AG09319 (cell line): ENCODE data around the gene SERPINE3.

Source experiments
- DNase-seq: peaks from one replicate; pipeline ENCODE4 v3.0.0-alpha.2; 2010; ENCODE audit warnings: low read depth; ENCODE audit errors: extremely low read depth
- CTCF ChIP-seq: IDR thresholded peaks from 2 replicates; pipeline ENCODE4 v1.5.1; 2011; ENCODE audit warnings: low read depth, mild to moderate bottlenecking, inconsistent platforms, low read length, moderate library complexity

The SERPINE3 gene

DNA sequence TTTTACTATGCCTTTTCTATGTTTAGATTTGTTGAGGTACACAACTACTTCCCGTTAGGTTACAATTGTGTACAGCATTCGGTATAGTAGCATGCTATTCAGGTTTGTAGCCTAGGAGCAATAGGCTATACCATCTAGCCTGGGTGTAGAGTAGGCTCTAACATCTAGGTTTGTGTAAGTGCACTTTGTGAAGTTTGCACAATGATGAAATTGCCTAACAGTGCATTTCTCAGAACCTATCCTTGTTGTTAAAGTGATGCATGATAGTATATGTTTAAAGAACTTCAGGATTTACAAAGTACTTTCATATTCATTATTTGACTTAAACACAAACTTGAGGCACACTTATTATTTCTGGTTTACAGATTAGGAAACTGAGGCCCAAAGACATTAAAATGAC is 11.5 kb upstream of the SERPINE3 start:
- no peak for DNase-seq
- TF ChIP-seq CTCF: no peak

DNA sequence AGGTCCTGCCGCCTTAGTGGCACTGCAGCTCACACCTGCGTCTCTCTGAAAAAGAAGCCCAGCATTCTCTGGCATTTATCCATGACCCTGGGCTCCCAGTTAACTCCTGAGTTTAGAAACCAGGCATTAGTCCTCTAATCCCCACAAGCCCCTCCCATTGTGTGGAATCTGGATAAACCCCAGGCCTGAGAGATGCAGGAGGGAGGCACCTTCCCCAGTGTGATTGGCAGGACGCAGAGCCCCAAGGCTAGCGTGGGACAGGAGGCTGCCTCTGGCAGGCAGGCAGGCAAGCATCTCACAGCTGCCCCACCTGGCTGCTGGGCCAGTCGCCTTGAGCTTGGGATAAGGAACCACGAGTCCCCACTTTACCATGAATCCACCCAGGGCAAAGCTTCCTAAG is 11.0 kb upstream of the SERPINE3 start:
- DNase-seq: no peak
- no peak for TF ChIP-seq CTCF

DNA sequence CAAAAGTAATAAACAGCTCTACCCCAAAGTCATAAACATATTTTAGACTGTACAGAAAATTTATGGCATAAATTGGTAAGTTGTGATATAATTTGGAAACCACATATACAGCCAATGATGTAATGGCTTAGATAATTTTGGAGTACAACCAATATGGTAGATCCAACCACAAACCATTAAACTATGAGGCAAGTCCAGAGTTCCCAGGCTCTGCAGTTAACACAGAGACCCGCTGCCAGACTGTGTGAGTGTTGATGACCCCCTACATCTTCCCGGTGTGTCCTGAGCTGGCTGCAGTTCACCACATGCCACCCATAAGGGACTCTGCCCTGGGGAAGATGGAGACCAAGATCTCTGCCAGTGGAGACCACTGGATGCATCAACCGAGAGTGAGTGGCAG is 9.9 kb upstream of the SERPINE3 start:
- no peak for TF ChIP-seq CTCF
- DNase-seq: no peak

GRCh38 chr13:51330791-51331190 is 8.7 kb upstream of the SERPINE3 start:
- no peak for DNase-seq
- TF ChIP-seq CTCF: no peak

- no peak for DNase-seq
Observed at GRCh38 chr13:51331354-51331861, 8.1 kb upstream of the SERPINE3 start.

GRCh38 chr13:51332566-51333361 is 6.7 kb upstream of the SERPINE3 start:
- TF ChIP-seq CTCF: no peak

More at GRCh38 chr13:51331354-51331861, 8.1 kb upstream of the SERPINE3 start:
- TF ChIP-seq CTCF: no peak

GRCh38 chr13:51333421-51333820 is 6.1 kb upstream of the SERPINE3 start:
- DNase-seq: no peak
- no peak for TF ChIP-seq CTCF

More at GRCh38 chr13:51332566-51333361, 6.7 kb upstream of the SERPINE3 start:
- no peak for DNase-seq
